Fibroblast of mammary gland (primary cell): ENCODE data around the gene WWOX.

Experiments
- DNase-seq: peaks from one replicate; pipeline ENCODE4 v3.0.0-alpha.2; 2010; ENCODE audit warnings: low read depth
- H3K4me3 ChIP-seq: 2 replicates; pipeline ENCODE4 v1.5.1; 2011; ENCODE audit warnings: low read depth, mild to moderate bottlenecking, low read length, moderate library complexity; ENCODE audit not compliant: control insufficient read depth
- CTCF ChIP-seq: conservative IDR thresholded peaks from 2 replicates; pipeline ENCODE4 v1.5.1; 2011; ENCODE audit warnings: low read depth, low read length, inconsistent platforms; ENCODE audit not compliant: control insufficient read depth, insufficient read depth

The WWOX gene

DNA sequence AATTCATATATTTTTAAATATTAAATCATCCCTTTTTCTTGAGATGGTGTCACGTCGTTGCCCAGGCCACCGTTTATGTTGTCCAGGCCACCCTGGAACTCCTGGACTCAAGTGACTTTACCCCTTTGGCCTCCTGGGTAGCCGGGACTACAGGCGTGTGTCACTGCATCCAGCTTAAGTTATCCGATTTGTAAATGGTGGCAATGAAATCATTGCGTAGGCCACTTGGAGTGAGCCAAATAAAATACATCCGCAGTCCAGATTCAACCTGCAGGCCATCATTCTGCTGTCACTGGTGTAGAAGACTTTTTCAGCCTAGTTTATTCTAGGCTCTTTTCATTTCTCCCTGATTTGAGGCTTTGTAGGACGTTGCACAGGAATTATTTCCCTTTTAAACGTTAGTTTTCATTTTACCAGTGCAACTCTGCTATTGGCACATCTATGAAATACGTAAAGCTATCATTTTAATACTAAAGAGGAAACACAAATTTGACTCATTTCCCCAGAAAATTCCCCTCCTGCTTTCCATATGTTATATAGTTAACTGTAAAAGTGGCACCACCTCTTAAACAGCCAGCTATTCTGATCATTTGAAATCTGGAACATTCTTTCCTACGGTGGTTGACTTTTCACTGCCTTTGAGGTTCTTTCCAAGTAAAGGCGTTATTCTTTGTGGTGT, 1051.3 kb downstream of the WWOX start:
- no peak overlapping the region for H3K4me3 ChIP-seq
- no peak for TF ChIP-seq CTCF
- DNase-seq = no peak

DNA sequence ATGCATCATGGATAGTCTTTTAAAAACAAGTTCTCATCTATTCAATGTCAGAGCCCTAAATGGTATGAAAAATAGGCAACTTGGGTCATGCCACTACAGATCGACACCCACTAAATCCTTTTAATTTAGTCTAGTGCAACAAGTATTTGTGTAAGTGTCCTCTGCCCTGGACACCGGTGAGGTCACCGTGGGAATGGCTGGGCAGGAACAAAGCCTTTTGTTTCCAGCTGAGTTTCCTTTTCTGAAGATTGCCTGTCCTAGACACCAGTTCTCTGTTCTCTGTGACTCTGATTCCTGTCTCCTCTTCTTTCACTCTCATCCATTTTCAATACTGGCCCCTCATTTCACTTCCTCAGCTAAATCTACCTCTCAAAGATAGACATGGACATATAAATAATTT, 1054.6 kb downstream of the WWOX start:
- no peak overlapping the region for H3K4me3 ChIP-seq
- DNase-seq = no peak
- TF ChIP-seq CTCF = no peak

GRCh38 chr16:79155471-79155870, 1056.0 kb downstream of the WWOX start:
- TF ChIP-seq CTCF = no peak
- H3K4me3 ChIP-seq = no peak overlapping the region
- no peak for DNase-seq

- no peak for DNase-seq
- no peak overlapping the region for H3K4me3 ChIP-seq
- TF ChIP-seq CTCF = no peak
Observed at GRCh38 chr16:79155904-79156303, 1056.5 kb downstream of the WWOX start.

- TF ChIP-seq CTCF = no peak
- H3K4me3 ChIP-seq = no peak overlapping the region
- DNase-seq = no peak
Observed at GRCh38 chr16:79156761-79157160, 1057.3 kb downstream of the WWOX start.

GRCh38 chr16:79158337-79158736, 1058.9 kb downstream of the WWOX start:
- H3K4me3 ChIP-seq = no peak overlapping the region
- DNase-seq = no peak
- no peak for TF ChIP-seq CTCF

DNA sequence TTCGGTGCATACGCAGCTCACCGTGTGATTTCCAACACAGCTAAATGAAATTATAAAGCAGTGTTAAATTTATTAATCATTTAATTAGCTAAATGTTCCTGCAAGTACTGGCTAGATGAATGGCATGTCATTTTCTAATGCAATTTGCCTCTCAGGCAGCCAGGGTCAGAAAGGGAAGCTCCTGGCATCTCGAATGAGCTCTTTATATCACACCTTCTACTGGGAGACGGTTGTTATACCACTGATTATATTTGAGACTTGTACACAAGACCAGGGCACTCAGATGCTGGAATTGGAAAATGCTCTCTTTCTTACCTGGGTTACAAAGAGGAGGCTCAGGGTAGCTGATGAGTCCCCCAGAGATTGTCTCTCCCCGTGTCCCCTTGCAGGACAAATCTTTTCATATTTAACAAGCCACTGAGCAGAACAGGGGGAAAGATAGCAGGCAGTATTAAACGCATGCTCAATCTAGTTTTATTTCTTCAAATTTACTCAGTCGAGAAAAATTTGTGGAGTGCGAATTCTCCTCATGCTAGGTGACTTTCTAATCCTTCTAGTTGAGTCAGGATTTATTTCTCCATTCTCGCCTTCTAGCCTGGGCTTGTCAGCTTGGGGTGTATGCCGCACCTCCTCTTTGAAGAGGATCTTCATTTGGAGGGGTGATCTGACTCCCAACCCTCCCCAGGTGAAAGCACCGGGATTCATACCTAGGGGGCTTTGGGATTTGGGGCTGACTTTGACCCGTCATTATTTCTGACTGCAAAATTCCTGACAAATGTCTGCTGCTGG, 1060.0 kb downstream of the WWOX start:
- no peak for DNase-seq
- no peak for TF ChIP-seq CTCF
- H3K4me3 ChIP-seq = no peak overlapping the region
